A673 (cell line): ENCODE measurements around the gene ZNF283. TPM values are rescaled to one million over a fixed set of nuclear protein-coding genes. Genes with fewer than 3 reads are reported as not detected.

Experiments
- BruUV-seq: library from RNA; stranded (reverse); fragments of 400-500 nt; replicated peaks from 2 replicates; lab custom pipeline; 2021; lab: Mats Ljungman, UMichigan
- CTCF ChIA-PET: fragments of 300-600 bp; sonication (Branson Sonifier 250); formaldehyde crosslinking; loops from one replicate; lab custom pipeline; 2022; ENCODE audit warnings: antibody characterized with exemption; lab: Charles Lee
- POLR2A ChIA-PET: fragments of 300-600 bp; sonication (Branson Sonifier 250); formaldehyde crosslinking; loops from one replicate; lab custom pipeline; 2022; ENCODE audit warnings: antibody characterized with exemption; ENCODE audit not compliant: low non-redundant PET; lab: Charles Lee
- DNase-seq: peaks from one replicate; pipeline ENCODE4 v3.0.0-alpha.2; 2015; ENCODE audit warnings: low spot score
- H3K27ac ChIP-seq: fragments of 200-600 bp; sonication (generic); 2 replicates; pipeline ENCODE4 v1.5.1; 2016; ENCODE audit warnings: mixed run types, low read depth, mild to moderate bottlenecking, mixed read lengths, antibody characterized with exemption, low read length; ENCODE audit not compliant: poor library complexity, severe bottlenecking
- H3K27me3 ChIP-seq: fragments of 200-600 bp; sonication (generic); replicated peaks from 2 replicates; pipeline ENCODE4 v1.6.1; 2017; ENCODE audit warnings: mixed run types, low read depth, mild to moderate bottlenecking, mixed read lengths, antibody characterized with exemption, low read length; ENCODE audit not compliant: insufficient read depth, poor library complexity
- H3K36me3 ChIP-seq: fragments of 200-600 bp; sonication (generic); 2 replicates; pipeline ENCODE4 v1.6.1; 2016; ENCODE audit warnings: mixed run types, mild to moderate bottlenecking, mixed read lengths, antibody characterized with exemption, low read length; ENCODE audit not compliant: insufficient read depth, poor library complexity, severe bottlenecking
- H3K4me1 ChIP-seq: fragments of 200-600 bp; sonication (generic); 2 replicates; pipeline ENCODE4 v1.6.1; 2017; ENCODE audit warnings: mixed run types, mild to moderate bottlenecking, mixed read lengths, antibody characterized with exemption, low read length; ENCODE audit not compliant: insufficient read depth, poor library complexity, severe bottlenecking
- H3K4me3 ChIP-seq: fragments of 200-600 bp; sonication (generic); 2 replicates; pipeline ENCODE4 v1.5.1; 2016; ENCODE audit warnings: low read depth, mixed run types, mild to moderate bottlenecking, mixed read lengths, low read length; ENCODE audit not compliant: poor library complexity, severe bottlenecking
- H3K9me3 ChIP-seq: fragments of 200-600 bp; sonication (generic); 2 replicates; pipeline ENCODE4 v1.6.1; 2016; ENCODE audit warnings: mixed run types, low read depth, mild to moderate bottlenecking, mixed read lengths, antibody characterized with exemption, low read length; ENCODE audit not compliant: poor library complexity, severe bottlenecking
- CTCF ChIP-seq: fragments of 300-800, 200-600 bp; sonication (generic); conservative IDR thresholded peaks from 2 replicates; pipeline ENCODE4 v1.5.1; 2017; ENCODE audit warnings: low read depth, mild to moderate bottlenecking, antibody characterized with exemption, low read length, moderate library complexity, mixed read lengths
- EZH2 ChIP-seq: fragments of 200-600 bp; sonication (generic); IDR thresholded peaks from 2 replicates; pipeline ENCODE4 v1.6.1; 2017; ENCODE audit warnings: borderline replicate concordance, low read depth, mild to moderate bottlenecking, mixed read lengths, antibody characterized with exemption, low read length; ENCODE audit not compliant: poor library complexity, severe bottlenecking
- intact Hi-C: fragments of 100-400 bp; cut with micrococcal nuclease; formaldehyde crosslinking; loops from one replicate; pipeline ENCODE4 v1.10.0; 2022; ENCODE audit not compliant: unreplicated experiment
- total RNA-seq: library from RNA; stranded (reverse); gene quantifications from 2 replicates; pipeline ENCODE4 v1.2.3, GENCODE V29; 2021

ZNF283 gene
- total RNA-seq, 1 experiment from 2014 or later: 9.4 TPM

GRCh38 chr19:43797556-43797955 lies 29.6 kb upstream of the ZNF283 start:
- ChIA-PET CTCF (no interaction called here), POLR2A (interaction anchor here (0.6 kb wide), 1 partner anchor 43 kb away, joined by 5 read pairs; the partner anchor contains the start of gene SMG9)
- intact Hi-C loops: no loop called here

GRCh38 chr19:43798026-43798545 lies 29.0 kb upstream of the ZNF283 start:
- intact Hi-C loops: no loop called here
- ChIA-PET POLR2A (interaction anchor here (0.6 kb wide), 1 partner anchor 43 kb away, joined by 5 read pairs; the partner anchor contains the start of gene SMG9), CTCF (no interaction called here)
- Histone ChIP-seq H3K4me1 (no peaks in the 10 kb centered on the region), H3K27ac (no peak overlapping the region), H3K36me3 (no peaks in the 10 kb centered on the region), H3K27me3 (peaks cover 5% of the 10 kb centered on the region), H3K9me3 (no peaks in the 10 kb centered on the region), H3K4me3 (peak overlapping the region; percentile 40)
- DNase-seq: no peak
- no TSS peak for BruUV-seq
- no peak for TF ChIP-seq CTCF
- no peak for TF ChIP-seq EZH2

More at GRCh38 chr19:43797556-43797955, 29.6 kb upstream of the ZNF283 start:
- no TSS peak for BruUV-seq
- no peaks in the 10 kb centered on the region for H3K9me3 ChIP-seq
- H3K4me1 ChIP-seq: no peaks in the 10 kb centered on the region
- no peak for TF ChIP-seq CTCF
- TF ChIP-seq EZH2: no peak
- no peak overlapping the region for H3K27ac ChIP-seq
- peaks cover 5% of the 10 kb centered on the region for H3K27me3 ChIP-seq
- no peak for DNase-seq
- no peaks in the 10 kb centered on the region for H3K36me3 ChIP-seq
- H3K4me3 ChIP-seq: no peak overlapping the region

GRCh38 chr19:43798546-43799409 lies 28.3 kb upstream of the ZNF283 start:
- POLR2A ChIA-PET: no interaction called here
- Histone ChIP-seq H3K27ac (no peak overlapping the region), H3K9me3 (no peaks in the 10 kb centered on the region), H3K4me3 (peak overlapping the region; percentile 40), H3K27me3 (peaks cover 2% of the 10 kb centered on the region), H3K4me1 (no peaks in the 10 kb centered on the region), H3K36me3 (no peaks in the 10 kb centered on the region)
- intact Hi-C loops: no loop called here
- no TSS peak for BruUV-seq
- no peak for TF ChIP-seq CTCF
- TF ChIP-seq EZH2: no peak
- DNase-seq: peak; percentile 39
- CTCF ChIA-PET: interaction anchor here (0.5 kb wide), 1 partner anchor 1370 kb away, joined by 3 read pairs; no protein-coding TSS in a partner anchor
